HEK293 (cell line): Measurements from ENCODE around the gene CHST12.

Experiments
- CTCF ChIA-PET: fragments of 350-600 bp; formaldehyde crosslinking; extraction: SDS; loops from one replicate; lab custom pipeline; 2021; ENCODE audit warnings: antibody characterized with exemption; lab: Yijun Ruan, JAX
- POLR2A ChIA-PET: fragments of 300-600 bp; formaldehyde crosslinking; extraction: SDS; loops from one replicate; lab custom pipeline; 2020; ENCODE audit warnings: antibody characterized with exemption, inconsistent platforms; lab: Yijun Ruan, JAX
- H3K27ac ChIP-seq: fragments of 200-500 bp; sonication (Bioruptor generic); 2 replicates; pipeline ENCODE4 v1.5.1; 2014; ENCODE audit warnings: low read depth, low read length, control low read depth, inconsistent platforms; ENCODE audit errors: extremely low read depth
- H3K36me3 ChIP-seq, 2 experiments: fragments of 200-500 bp in 1 of 2; sonication (Bioruptor generic) in 1 of 2; 1 replicate in 1 of 2; 2 replicates in 1 of 2; pipeline ENCODE4 v1.5.1; 2014 to 2017; ENCODE audit warnings: inconsistent platforms in 2 of 2, low read length in 2 of 2; ENCODE audit not compliant: control insufficient read depth in 2 of 2, insufficient read depth in 1 of 2
- H3K4me1 ChIP-seq: fragments of 200-500 bp; sonication (Bioruptor generic); 2 replicates; pipeline ENCODE4 v1.5.1; 2014; ENCODE audit warnings: mild to moderate bottlenecking, low read length, inconsistent platforms; ENCODE audit not compliant: control insufficient read depth, insufficient read depth
- H3K4me3 ChIP-seq: 2 replicates; pipeline ENCODE4 v1.5.1; 2011; ENCODE audit warnings: low read depth, mild to moderate bottlenecking, control low read depth, low read length, moderate library complexity
- H3K9me3 ChIP-seq: fragments of 200-500 bp; sonication (Bioruptor generic); 2 replicates; pipeline ENCODE4 v1.5.1; 2014; ENCODE audit warnings: low read depth, low read length, inconsistent platforms; ENCODE audit not compliant: control insufficient read depth, insufficient read depth
- GLIS1 ChIP-seq: fragments of 450-650 bp; formaldehyde crosslinking; IDR thresholded peaks from 2 replicates; pipeline ENCODE4 v1.5.1; 2016; ENCODE audit warnings: missing biosample characterization, missing genetic modification characterization
- KLF1 ChIP-seq: fragments of 450-650 bp; formaldehyde crosslinking; IDR thresholded peaks from 2 replicates; pipeline ENCODE4 v1.5.1; 2016; ENCODE audit warnings: missing biosample characterization, missing genetic modification characterization
- KLF8 ChIP-seq: fragments of 450-650 bp; formaldehyde crosslinking; IDR thresholded peaks from 2 replicates; pipeline ENCODE4 v1.5.1; 2016; ENCODE audit warnings: missing biosample characterization, missing genetic modification characterization
- PRDM10 ChIP-seq: fragments of 450-650 bp; formaldehyde crosslinking; IDR thresholded peaks from 2 replicates; pipeline ENCODE4 v1.5.1; 2016; ENCODE audit warnings: missing biosample characterization, missing genetic modification characterization
- ZNF10 ChIP-seq: fragments of 450-650 bp; formaldehyde crosslinking; IDR thresholded peaks from 2 replicates; pipeline ENCODE4 v1.5.1; 2017; ENCODE audit warnings: missing biosample characterization, missing genetic modification characterization
- ZNF138 ChIP-seq: fragments of 450-650 bp; formaldehyde crosslinking; IDR thresholded peaks from 2 replicates; pipeline ENCODE4 v1.5.1; 2016; ENCODE audit warnings: missing biosample characterization, missing genetic modification characterization, borderline replicate concordance
- ZNF157 ChIP-seq: fragments of 450-650 bp; formaldehyde crosslinking; IDR thresholded peaks from 2 replicates; pipeline ENCODE4 v1.5.1; 2016; ENCODE audit warnings: missing biosample characterization, missing genetic modification characterization
- ZNF169 ChIP-seq: fragments of 450-650 bp; formaldehyde crosslinking; IDR thresholded peaks from 2 replicates; pipeline ENCODE4 v1.5.1; 2016; ENCODE audit warnings: missing biosample characterization, missing genetic modification characterization
- ZNF292 ChIP-seq: fragments of 450-650 bp; formaldehyde crosslinking; IDR thresholded peaks from 2 replicates; pipeline ENCODE4 v1.5.1; 2016; ENCODE audit warnings: low read depth, missing biosample characterization, missing genetic modification characterization, borderline replicate concordance
- ZNF324 ChIP-seq: fragments of 450-650 bp; formaldehyde crosslinking; IDR thresholded peaks from 2 replicates; pipeline ENCODE4 v1.5.1; 2016; ENCODE audit warnings: missing biosample characterization, missing genetic modification characterization
- ZNF341 ChIP-seq: fragments of 450-650 bp; formaldehyde crosslinking; IDR thresholded peaks from 2 replicates; pipeline ENCODE4; 2016; ENCODE audit warnings: low read depth, missing biosample characterization, missing genetic modification characterization
- ZNF404 ChIP-seq: fragments of 450-650 bp; formaldehyde crosslinking; IDR thresholded peaks from 2 replicates; pipeline ENCODE4 v1.5.1; 2017; ENCODE audit warnings: missing biosample characterization, missing genetic modification characterization
- ZNF416 ChIP-seq: fragments of 450-650 bp; formaldehyde crosslinking; IDR thresholded peaks from 2 replicates; pipeline ENCODE4 v1.5.1; 2016; ENCODE audit warnings: missing biosample characterization, missing genetic modification characterization
- ZNF501 ChIP-seq: fragments of 450-650 bp; formaldehyde crosslinking; IDR thresholded peaks from 2 replicates; pipeline ENCODE4 v1.5.1; 2016; ENCODE audit warnings: missing biosample characterization, missing genetic modification characterization
- ZNF558 ChIP-seq: fragments of 450-650 bp; formaldehyde crosslinking; IDR thresholded peaks from 2 replicates; pipeline ENCODE4 v1.5.1; 2016; ENCODE audit warnings: missing biosample characterization, missing genetic modification characterization
- ZNF830 ChIP-seq: fragments of 450-650 bp; IDR thresholded peaks from 2 replicates; pipeline ENCODE4 v1.5.0; 2018; ENCODE audit warnings: missing biosample characterization, missing genetic modification characterization, low read depth, mild to moderate bottlenecking, moderate library complexity
- TF ChIP-seq, protein P1 (sequence below): fragments of 450-650 bp; formaldehyde crosslinking; conservative IDR thresholded peaks from 2 replicates; pipeline ENCODE4 v1.5.1; 2016; ENCODE audit warnings: low read depth, missing biosample characterization, missing genetic modification characterization
- TF ChIP-seq, protein P2 (sequence below): fragments of 450-650 bp; formaldehyde crosslinking; IDR thresholded peaks from 2 replicates; pipeline ENCODE4 v1.5.1; 2017; ENCODE audit warnings: missing biosample characterization, missing genetic modification characterization
- TF ChIP-seq, protein P3 (sequence below): fragments of 450-650 bp; formaldehyde crosslinking; IDR thresholded peaks from 2 replicates; pipeline ENCODE4 v1.5.1; 2017; ENCODE audit warnings: missing biosample characterization, missing genetic modification characterization
- TF ChIP-seq, protein P4 (sequence below): fragments of 450-650 bp; formaldehyde crosslinking; conservative IDR thresholded peaks from 2 replicates; pipeline ENCODE4 v1.5.1; 2016; ENCODE audit warnings: low read depth, missing biosample characterization, missing genetic modification characterization

Gene CHST12

DNA sequence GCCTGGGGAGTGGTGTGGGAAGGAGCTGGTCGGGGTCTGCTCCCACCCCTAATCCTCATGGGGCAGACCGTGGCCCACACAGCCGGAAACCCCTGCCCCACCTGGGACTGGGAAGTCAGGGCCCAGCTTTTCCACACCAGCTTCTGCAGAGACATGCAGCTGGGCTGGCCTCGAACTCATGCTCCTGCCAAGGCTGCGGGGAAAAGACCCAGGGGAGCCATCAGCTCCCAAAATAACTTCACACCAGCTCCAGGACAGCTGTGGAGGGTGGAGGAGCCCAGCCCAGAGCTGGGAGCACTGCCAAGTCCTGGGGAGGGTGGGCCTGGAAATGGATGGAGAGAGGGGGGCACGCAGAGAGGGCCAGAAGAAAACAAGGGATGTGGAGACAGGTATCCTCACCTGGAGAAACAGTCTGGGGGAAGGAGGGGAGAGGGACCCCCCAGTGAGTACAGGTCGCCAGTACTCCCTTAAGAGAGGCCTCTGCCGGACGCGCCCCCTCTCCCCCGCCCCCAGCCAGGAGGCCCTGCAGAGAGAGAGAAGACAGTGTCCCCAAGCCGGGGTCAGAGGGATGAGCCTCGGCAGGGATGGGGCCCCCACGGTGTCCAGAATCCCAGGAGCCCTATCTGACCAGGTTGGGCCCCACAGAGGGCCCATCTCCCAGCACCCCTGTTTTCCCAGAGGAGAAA lies 84.3 kb downstream of the CHST12 start:
- TF ChIP-seq KLF8 (tag by site-specific recombination) (no peak), GLIS1 (peak; percentile 28), ZNF830 (tag by site-specific recombination) (no peak), PRDM10 (tag by site-specific recombination) (no peak), KLF1 (tag by site-specific recombination) (peak; percentile 72)
- TF ChIP-seq, protein P1, sequence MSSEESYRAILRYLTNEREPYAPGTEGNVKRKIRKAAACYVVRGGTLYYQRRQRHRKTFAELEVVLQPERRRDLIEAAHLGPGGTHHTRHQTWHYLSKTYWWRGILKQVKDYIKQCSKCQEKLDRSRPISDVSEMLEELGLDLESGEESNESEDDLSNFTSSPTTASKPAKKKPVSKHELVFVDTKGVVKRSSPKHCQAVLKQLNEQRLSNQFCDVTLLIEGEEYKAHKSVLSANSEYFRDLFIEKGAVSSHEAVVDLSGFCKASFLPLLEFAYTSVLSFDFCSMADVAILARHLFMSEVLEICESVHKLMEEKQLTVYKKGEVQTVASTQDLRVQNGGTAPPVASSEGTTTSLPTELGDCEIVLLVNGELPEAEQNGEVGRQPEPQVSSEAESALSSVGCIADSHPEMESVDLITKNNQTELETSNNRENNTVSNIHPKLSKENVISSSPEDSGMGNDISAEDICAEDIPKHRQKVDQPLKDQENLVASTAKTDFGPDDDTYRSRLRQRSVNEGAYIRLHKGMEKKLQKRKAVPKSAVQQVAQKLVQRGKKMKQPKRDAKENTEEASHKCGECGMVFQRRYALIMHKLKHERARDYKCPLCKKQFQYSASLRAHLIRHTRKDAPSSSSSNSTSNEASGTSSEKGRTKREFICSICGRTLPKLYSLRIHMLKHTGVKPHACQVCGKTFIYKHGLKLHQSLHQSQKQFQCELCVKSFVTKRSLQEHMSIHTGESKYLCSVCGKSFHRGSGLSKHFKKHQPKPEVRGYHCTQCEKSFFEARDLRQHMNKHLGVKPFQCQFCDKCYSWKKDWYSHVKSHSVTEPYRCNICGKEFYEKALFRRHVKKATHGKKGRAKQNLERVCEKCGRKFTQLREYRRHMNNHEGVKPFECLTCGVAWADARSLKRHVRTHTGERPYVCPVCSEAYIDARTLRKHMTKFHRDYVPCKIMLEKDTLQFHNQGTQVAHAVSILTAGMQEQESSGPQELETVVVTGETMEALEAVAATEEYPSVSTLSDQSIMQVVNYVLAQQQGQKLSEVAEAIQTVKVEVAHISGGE (tag by site-specific recombination) = no peak
- TF ChIP-seq, protein P2, sequence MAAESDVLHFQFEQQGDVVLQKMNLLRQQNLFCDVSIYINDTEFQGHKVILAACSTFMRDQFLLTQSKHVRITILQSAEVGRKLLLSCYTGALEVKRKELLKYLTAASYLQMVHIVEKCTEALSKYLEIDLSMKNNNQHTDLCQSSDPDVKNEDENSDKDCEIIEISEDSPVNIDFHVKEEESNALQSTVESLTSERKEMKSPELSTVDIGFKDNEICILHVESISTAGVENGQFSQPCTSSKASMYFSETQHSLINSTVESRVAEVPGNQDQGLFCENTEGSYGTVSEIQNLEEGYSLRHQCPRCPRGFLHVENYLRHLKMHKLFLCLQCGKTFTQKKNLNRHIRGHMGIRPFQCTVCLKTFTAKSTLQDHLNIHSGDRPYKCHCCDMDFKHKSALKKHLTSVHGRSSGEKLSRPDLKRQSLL (tag by site-specific recombination) = peak; percentile 46; the same call in 1 of the 2 replicates
- CTCF ChIA-PET = interaction anchor here (0.6 kb wide), 1 partner anchor 19 kb away, joined by 3 read pairs; no protein-coding TSS in a partner anchor
- Histone ChIP-seq H3K4me1 (no peaks in the 10 kb centered on the region), H3K9me3 (no peaks in the 10 kb centered on the region), H3K27ac (no peak overlapping the region), H3K36me3 (no peaks in the 10 kb centered on the region), H3K4me3 (no peak overlapping the region)
- POLR2A ChIA-PET = no interaction called here

DNA sequence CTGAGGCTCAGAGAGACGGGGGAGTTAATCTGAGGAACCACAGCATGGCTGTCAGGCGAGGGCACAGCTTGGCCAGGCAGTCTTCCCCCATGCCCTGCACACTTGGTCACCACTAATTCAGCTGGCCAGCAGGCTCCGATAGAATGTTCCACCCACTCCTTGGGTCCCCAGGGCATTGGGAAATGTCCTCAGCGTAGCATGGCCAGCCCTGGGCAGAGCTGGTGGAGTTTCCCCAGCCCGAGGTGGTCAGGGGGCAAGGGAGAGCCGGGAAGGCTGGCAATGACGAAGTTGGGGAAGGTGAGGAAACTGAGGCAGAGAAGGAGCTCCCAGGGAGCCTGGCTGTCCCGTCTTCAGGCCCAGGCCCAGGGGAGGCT lies 84.8 kb downstream of the CHST12 start:
- CTCF ChIA-PET = interaction anchor here (0.6 kb wide), 2 partner anchors 20 to 172 kb away, joined by 3 read pairs; no protein-coding TSS in a partner anchor
- POLR2A ChIA-PET = interaction anchor here (0.5 kb wide), 1 partner anchor 56 kb away, joined by 3 read pairs; no protein-coding TSS in a partner anchor
- no peaks in the 10 kb centered on the region for H3K4me1 ChIP-seq
- no peak overlapping the region for H3K27ac ChIP-seq
- H3K36me3 ChIP-seq = no peaks in the 10 kb centered on the region
- H3K4me3 ChIP-seq = no peak overlapping the region
- H3K9me3 ChIP-seq = no peaks in the 10 kb centered on the region
- TF ChIP-seq ZNF324 (tag by site-specific recombination) (no peak), ZNF169 (tag by site-specific recombination) (no peak), ZNF404 (tag by site-specific recombination) (no peak), ZNF558 (tag by site-specific recombination) (no peak), ZNF292 (tag by site-specific recombination) (no peak), ZNF341 (no peak), ZNF138 (no peak), ZNF416 (tag by site-specific recombination) (no peak), ZNF501 (tag by site-specific recombination) (no peak), ZNF10 (tag by site-specific recombination) (no peak), ZNF157 (tag by site-specific recombination) (no peak)
- TF ChIP-seq, protein P3, sequence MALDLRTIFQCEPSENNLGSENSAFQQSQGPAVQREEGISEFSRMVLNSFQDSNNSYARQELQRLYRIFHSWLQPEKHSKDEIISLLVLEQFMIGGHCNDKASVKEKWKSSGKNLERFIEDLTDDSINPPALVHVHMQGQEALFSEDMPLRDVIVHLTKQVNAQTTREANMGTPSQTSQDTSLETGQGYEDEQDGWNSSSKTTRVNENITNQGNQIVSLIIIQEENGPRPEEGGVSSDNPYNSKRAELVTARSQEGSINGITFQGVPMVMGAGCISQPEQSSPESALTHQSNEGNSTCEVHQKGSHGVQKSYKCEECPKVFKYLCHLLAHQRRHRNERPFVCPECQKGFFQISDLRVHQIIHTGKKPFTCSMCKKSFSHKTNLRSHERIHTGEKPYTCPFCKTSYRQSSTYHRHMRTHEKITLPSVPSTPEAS = no peak
- TF ChIP-seq, protein P4, sequence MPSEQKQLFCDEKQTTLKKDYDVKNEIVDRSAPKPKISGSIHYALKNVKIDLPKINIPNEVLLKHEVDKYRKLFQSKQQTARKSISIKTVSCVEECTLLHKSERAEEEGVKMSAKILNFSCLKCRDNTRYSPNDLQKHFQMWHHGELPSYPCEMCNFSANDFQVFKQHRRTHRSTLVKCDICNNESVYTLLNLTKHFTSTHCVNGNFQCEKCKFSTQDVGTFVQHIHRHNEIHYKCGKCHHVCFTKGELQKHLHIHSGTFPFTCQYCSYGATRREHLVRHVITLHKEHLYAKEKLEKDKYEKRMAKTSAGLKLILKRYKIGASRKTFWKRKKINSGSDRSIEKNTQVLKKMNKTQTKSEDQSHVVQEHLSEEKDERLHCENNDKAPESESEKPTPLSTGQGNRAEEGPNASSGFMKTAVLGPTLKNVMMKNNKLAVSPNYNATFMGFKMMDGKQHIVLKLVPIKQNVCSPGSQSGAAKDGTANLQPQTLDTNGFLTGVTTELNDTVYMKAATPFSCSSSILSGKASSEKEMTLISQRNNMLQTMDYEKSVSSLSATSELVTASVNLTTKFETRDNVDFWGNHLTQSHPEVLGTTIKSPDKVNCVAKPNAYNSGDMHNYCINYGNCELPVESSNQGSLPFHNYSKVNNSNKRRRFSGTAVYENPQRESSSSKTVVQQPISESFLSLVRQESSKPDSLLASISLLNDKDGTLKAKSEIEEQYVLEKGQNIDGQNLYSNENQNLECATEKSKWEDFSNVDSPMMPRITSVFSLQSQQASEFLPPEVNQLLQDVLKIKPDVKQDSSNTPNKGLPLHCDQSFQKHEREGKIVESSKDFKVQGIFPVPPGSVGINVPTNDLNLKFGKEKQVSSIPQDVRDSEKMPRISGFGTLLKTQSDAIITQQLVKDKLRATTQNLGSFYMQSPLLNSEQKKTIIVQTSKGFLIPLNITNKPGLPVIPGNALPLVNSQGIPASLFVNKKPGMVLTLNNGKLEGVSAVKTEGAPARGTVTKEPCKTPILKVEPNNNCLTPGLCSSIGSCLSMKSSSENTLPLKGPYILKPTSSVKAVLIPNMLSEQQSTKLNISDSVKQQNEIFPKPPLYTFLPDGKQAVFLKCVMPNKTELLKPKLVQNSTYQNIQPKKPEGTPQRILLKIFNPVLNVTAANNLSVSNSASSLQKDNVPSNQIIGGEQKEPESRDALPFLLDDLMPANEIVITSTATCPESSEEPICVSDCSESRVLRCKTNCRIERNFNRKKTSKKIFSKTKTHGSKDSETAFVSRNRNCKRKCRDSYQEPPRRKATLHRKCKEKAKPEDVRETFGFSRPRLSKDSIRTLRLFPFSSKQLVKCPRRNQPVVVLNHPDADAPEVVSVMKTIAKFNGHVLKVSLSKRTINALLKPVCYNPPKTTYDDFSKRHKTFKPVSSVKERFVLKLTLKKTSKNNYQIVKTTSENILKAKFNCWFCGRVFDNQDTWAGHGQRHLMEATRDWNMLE (tag by site-specific recombination) = no peak
